NCI-H2029 (cell line): ENCODE results near the gene TMEM30A.

Experiments
- DNase-seq: peaks from one replicate; lab custom pipeline; 2025; lab: John Stamatoyannopoulos, UW

Gene TMEM30A

DNA sequence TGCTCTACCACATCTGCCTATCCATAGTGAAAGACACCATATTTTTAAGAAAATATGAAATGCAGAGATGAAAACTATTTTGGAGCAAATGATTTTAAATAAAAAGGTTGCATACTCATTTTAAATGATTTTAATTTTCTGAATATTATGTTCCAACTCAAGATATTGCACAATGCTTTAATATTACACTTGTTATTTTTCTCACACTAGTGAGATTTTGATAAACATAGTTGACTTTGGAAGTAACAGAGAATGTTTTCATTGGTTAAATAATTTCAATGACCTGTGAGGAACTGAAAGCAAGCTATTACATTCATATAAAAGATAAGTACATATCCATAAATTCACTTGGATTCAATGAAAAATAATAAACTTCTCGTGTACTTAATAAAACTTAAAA is 7.2 kb upstream of the TMEM30A start:
- no peak for DNase-seq

DNA sequence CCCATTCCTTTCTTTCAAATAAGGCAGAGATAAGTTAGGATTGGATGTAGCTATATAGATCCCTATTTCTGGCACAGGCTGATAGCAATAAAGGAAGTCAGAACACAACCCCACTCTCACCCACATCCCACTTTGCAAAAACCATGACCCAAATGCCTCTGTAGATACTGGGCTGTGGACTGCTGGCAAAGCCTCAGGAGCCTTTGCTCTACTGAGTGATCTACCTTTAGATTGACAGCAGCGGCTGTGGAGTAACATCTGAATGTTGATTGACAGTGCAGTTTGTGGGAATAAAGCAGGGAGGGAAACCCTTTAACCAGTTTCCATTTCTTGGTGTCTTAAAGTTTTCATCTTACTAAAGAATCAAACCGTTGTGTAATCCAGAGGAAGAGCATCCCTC is 6.7 kb upstream of the TMEM30A start:
- DNase-seq, result no peak

DNA sequence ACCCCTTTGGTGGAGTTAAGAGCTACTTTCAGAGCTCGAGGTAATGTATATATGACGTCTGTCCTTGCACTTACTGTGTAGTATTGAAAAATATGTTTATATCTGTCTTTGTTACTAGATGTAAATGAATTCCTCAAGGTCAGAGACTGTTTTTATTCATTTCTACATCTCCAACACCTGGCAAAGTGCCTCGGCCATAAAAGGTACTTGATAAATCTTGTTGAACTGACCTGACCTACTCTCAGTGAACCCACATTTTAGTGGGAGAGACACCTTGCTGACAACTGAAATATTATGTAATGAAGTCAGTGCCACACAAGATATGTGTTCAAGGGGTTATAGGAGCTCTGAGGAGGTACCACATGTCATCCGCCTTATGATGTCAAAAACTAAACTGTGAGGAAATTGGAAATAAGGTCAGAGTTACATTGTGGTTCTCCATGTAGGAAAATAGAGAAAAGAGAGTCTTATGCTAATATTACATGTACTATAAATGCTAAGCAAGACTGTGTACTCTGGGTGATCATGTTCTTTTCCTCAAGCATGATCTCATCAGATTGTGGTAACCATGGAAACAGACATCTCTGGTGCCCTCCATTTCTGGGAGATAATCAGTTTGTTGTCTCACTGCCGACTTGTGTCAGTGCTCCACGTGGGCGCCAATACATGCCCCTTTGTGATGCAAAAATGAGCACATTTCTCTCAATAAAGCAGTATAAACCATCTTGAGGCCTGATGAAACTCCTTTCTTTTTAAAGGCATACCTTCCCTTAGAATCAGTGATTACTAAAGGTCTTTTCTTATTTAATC is 5.7 kb upstream of the TMEM30A start:
- DNase-seq, result no peak

DNA sequence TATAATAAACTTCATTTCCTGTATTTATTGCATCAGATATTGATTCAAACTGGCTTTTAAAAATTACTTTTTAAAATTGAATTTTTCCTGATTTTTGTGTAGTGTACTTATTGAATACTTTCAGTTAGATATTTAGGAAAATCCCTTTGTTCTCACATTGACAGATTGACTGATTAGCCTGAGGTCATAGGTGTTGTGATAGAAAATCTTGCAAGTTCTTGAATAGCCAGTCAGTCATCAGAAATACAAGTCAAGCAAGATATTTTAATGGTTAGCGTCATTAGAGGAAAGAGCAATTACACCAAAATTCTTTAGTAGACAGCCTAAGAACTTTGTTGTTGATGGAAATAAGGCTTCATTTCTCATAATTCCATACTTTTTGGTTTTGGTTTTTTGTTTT is 3.4 kb upstream of the TMEM30A start:
- DNase-seq, result no peak

DNA sequence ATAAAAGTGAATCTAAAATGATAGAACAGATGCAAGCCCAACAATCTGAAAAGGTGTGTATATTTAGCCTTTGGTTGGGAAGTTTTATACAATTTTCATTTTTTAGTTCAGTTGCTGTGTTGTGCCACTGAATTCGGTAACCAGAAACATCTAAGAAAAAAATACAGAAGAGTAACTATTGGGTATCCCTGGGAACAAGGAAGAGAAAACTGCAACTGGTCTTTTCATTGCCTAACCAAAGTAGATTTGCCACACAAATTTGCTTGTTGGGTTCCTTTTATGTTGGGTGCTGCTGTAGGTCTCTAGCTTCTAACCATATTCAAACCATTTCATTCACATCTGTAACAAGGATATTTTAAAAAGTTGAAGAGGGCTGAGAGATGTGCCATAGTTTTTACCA is 2.8 kb upstream of the TMEM30A start:
- DNase-seq, result no peak

DNA sequence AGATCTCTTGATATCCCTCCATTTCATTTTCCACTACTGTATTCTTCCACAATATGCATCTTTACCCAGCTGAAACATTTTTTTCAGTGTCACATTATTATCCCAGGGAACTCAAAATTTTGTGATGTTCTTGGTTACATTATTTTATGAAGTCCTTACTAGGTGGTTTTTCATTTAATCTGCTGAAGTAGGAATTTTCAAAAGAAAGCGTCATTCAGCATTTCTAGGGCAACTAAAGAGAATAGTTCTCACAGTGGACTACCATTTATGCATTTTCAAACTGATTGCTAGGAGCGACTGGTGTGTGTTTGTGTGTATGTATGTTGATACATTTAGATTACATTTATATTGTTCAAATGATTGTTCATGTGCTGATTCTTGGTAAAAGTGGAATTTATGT is 2.4 kb upstream of the TMEM30A start:
- no peak for DNase-seq

DNA sequence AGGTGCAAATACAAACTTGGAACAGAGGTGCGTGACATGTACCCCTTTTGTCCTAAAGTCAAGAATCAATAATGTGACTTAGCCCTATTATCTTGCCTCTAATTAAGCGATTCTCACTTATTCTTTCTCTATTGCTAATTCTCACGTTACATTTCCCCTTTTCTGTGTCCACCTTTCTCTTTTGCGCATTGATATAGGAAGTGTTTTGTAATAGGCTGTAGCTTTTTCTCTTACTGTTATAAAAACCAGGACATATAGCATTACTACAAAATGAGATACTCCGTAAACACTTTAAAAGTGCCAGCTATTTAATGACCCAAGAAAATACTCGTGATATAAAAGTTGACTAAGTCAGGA is 669 bp upstream of the TMEM30A start:
- no peak for DNase-seq

DNA sequence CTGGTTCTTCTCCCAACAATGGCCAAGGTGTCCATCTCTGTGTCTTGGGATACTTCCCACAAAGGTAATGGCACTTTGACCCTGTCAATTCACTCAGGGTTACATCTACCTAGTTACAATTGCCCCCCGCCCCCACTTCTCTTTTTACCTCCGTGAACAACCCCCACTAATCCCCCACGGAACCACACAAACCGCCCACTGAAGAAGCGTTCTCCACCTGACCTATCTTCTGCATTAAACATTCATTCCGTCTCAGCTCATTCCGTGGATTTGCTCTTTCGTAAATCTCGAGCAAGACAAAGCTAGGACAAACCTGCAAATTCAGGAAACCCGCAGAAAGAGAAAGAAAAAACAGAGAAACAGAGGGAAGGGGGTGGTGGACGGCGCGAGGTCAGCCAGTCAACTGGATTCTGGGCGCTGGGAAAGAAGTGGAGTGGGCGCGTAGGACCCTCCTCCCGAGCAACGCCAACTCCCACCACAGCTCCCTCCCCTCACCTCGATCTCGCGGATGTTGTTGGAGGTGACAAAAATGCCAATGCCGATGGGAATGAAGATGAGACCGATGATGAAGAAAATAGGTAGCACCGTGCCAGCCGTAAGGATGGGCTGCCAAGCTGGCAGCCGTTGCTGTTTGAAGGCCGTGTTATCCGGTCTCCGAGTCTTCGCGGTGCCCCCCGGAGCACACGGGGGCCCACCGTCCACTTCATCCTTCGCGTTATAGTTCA is 523 bp downstream of the TMEM30A start:
- no peak for DNase-seq

DNA sequence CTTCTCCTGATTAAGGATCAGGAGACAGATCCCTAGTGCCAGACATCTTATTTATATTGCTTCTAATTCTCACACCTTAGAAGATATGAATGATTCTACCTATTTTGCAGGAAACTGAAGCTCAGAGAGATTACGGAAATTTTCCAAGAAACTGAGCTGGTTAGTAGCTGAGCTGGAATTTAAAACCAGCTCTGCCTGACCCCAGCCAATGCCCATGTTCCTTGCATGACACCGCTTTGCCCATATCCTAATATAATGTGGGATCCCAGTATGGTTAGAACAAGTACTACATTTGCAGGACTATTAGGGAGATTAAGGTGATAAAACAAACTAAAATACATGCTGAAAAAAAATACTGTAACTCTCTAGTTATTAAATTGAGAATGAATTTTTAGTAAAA is 1.9 kb downstream of the TMEM30A start:
- no peak for DNase-seq

DNA sequence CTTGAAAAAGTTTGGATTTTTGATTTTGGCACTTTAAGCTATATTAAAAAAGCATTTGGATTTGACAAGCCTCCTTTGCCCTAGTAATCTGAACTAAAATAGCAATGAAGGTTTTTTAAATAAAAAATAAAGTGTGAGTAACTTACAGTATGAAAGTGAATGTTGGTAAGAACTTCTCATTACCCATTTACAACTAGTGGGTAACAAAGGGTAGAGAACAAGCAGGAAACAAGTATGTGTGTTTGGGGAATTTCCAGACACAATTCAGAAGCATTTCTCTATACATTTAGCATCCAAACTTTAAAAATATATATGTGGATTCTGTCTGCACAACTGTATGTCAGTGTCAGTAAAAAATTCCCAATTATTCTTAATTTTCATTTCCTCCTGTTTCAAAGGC is 2.9 kb downstream of the TMEM30A start:
- DNase-seq, result no peak

DNA sequence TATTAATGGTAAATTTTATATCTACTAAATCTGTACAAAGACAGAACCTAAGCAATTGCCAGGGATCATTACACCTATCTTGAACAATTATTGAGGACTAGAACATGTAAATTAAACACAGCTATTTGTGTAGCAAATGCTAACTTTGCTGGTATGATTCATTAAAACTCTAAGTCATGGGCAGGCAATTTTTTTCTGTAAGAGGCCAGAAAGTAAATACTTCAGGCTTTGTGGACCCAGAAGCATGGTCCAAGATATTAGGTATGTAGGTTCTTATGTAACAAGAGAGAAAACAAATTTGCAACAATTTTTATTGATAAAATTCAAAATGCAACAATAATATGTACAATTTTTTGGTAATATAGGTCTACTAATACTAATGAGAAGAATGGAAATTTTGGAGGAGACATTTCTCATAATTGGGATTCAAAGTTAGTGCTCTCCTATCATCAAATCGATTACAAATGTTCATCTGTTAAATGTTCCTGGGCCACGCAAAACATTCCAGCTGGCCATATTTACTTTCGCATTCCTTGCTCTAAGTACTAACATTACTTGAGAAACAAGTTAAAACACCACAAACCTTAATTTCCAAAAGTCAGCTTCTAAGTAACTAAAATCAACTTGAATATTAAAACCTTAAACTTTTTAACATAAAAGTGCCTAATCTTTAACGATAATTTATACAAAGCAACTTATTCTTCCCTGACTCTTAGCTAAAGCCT is 4.3 kb downstream of the TMEM30A start:
- no peak for DNase-seq

DNA sequence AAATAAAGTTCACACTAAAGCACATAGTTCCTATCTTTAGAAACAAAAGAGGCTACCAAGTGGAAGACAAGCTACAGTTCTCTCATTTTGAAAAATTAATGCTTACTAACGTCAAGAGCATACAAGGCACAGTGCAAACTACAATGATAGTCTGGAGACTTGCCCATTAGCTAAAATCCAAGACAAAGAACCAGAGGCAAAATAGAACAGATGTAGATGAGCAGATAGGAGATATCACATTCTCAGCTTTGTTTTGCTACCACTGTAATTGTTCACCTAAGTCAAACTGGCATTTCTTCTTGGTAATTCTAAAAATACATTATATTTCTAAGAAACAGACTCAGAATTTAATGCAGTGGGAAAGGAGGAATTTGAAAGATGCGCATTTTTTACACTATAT is 5.2 kb downstream of the TMEM30A start:
- DNase-seq, result no peak

DNA sequence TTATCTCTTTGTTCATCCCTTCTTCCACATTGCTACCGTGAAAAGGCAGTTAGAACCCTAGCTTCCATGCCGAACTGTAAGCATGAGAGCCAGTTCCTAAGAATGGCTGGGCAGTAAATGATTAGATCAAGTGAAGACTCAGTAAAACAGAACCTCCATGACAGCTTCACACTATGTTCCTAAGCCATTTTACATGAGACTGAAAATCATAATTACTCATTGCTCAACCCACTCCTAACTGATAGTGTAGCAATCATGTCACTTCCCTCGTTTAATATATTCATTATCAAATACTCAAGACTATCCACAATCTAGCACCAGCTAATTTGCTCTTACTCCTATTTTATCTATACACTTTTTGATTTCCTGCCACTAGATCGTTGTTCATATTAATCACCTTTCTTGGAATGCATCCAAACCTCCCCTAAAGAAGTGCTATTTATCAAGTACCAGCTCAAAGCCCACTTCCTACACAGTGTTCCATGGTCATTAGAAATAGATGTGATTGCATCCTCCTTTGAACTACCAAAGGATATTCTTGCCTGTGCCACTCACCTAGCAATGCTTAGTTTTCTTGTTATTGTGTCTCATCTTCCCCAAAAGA is 6.0 kb downstream of the TMEM30A start:
- DNase-seq, result no peak

DNA sequence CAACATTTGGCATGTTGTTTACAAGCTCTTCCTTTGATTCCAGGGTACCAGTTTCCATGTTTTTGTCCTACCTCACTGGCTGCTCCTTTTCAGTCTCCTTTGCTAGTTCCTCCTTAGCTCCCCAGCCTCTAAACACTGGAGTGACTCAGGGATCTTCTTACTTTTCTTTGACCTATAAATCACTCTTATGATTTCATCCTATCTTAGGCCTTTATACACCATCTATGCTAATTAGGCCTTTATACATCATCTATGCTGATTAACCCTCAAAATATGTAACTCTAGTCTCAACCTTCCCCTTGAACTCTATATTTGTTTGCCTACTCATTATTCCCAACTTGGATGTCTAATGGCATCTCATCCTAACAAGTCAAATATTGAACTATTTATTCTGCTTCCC is 9.5 kb downstream of the TMEM30A start:
- no peak for DNase-seq

DNA sequence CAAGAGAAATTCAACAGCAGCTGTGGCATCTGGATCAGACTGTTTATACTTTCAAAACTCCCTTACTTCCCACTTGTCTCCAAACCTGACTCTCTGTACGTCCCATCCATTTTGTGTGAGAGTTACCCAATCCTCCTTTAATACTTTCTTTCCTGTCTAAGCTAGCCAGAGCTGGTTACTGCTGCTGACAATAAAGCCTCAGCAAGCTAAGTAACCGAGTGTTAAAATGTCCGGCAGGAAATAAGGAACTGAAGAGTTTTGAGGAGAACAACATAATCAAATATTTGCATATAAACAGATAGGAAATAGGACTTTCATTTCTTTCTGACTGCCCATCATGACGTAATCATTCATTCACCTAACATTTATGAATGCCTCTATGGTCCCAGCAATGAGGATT is 11.6 kb downstream of the TMEM30A start:
- no peak for DNase-seq

DNA sequence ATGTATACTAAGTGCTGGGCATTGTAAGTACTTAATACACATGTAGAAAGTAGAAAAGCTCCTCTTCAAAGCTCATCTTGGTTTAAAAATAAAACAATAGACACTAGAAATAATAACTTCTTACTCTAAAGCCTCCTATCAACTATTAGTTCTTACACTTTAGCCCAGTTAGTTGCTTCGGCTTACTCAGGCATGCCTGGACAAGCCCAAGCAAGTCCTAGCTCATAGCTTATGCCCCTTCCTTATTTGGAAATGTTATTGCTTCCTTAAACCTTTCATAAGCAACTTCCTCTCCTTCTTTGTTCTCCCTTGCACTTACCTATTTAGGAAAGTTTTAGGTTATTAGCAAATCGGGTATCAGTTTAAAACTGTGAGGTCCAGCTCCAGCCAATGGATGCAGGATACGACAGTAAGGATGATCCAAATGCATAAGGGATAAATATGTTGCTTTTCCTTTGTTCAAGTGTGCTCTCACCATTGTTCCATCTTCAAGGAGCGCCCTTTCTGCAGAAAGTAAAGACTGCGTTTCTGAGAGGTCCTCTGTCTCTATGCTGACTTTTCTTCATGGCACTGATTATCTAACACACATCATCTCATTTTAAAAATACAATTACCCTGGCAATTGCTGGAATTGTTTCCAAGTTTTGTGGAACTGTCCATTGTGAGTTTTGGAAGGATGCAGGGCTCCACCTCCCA is 12.3 kb downstream of the TMEM30A start:
- DNase-seq, result no peak

DNA sequence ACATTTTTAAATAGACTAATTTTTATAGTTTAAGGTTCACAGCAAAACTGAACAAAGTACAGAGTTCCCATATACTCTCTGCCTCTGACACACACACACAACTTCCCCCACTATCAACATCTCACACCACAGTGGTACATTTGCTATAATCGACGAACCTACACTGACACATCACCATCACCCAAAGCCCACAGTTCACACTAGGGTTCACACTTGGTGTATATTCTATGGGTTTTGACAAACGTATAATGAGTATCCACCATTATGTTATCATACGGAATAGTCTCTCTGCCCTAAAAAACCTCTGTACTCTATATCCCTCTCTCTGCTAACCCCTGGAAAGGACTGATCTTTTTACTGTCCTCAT is 15.6 kb downstream of the TMEM30A start:
- DNase-seq, result no peak

DNA sequence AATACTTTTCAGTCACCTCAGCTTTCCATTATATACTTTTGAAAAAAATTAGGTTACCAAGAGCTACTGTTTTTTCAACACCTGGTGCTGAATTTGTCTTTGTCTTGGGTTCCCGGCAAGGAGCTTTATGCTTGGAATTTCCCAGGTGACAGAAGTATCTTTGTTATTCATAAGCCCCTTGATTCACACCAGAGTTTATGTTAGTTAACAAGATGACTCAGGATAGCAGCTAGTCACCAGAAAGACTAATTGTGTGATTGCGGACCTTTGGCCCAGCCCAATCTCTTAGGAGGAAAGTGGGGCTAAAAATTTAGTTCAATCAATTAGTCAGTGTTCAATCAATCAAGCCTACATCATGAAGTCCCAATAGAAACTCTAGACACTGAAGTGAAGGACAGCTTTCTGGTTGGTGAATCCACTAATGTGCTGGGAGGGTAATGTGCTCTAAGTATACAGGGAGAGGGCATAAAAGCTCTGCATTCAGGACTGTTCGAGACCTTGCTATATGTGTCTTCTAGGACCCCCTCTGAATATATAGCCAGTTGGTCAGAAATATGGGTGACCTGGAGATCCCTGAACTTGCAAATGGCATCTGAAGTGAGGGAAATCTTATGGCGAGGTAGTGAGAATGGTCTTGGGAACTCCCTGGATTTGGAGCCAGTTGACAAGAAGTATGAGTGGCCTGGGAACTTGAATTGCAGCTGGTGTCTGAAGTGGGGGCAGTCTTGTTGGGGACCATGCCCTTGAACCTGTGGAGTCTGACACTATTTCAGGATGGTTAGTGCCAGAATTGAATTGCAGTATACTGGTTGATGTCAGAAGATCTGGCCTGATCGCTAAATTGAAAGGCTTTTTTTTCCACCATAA is 16.2 kb downstream of the TMEM30A start:
- no peak for DNase-seq

DNA sequence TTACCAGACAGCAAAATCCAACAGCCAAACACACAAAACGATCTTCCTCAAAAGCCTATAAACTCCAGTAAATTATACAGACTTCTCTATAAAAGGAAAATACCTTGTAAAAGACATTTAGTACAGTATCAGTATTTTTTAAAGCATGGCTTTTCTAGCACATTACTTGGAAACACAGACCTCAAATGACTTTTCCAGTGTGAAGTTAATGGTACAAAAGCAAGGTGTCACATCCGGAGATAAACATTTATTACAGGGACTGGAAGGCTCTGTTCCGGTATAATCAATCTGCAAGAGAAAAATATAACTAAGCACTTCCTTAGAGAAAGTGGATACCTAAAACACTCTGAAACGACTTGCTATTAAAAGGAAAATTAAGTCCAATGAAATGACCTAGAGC is 17.1 kb downstream of the TMEM30A start:
- DNase-seq, result no peak

DNA sequence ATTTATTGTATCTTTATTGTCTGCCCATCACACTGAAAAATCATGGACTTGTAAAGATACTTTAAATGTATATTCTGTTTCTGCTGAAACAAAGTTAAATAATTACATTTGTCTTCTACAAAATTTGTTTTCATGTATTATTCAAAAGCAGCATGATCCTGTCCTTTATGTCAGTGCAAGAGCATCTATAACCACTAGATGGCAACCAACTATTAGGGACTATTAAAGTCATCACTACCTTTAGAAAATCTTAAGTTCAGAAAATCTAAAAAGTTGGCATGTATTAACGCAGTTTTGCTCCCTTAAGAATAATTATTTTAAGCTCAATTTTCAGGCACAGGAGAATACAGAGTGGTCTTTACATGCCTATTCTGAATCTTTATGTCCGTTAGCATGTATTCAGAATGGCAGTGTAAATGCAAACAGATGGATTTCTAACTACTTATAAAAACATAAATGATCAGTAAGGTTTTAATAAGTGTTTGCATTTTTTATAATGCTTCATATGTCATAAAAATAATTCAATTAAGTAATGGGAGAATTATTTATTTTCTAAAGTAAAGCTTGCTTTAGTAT is 17.8 kb downstream of the TMEM30A start:
- peak; percentile 11 for DNase-seq

DNA sequence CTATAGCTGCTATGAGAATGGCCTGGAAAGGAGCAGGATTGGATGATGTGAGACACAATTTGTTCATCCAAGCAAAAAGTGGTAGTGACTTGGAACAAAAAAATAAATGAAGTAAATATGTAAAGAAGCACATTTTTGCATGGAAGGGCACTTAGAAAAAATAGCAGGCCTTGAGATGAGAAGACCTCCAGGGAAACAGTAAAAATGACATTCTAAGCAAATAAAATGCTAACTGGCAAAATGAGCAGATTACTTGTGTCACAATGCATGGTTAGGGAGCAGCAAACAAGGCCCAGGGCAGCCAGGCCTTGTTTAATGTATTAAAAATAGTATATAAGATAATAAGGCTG is 21.2 kb downstream of the TMEM30A start:
- DNase-seq, result no peak
